ENCODE data around the gene SLC25A34.

SLC25A34 gene

GRCh38 chr1:15714406-15715136, 21.5 kb upstream of the SLC25A34 start:
- no peak for DNase-seq (ENCODE audit: low read depth)

- DNase-seq (ENCODE audit: low read depth): no peak
Observed at GRCh38 chr1:15717418-15718125, 18.5 kb upstream of the SLC25A34 start.

GRCh38 chr1:15718199-15718601, 17.9 kb upstream of the SLC25A34 start:
- DNase-seq (ENCODE audit: low read depth): no peak

GRCh38 chr1:15719381-15720120, 16.5 kb upstream of the SLC25A34 start:
- DNase-seq (ENCODE audit: low read depth): no peak

- no peak for DNase-seq (ENCODE audit: low read depth)
Observed at GRCh38 chr1:15720861-15721260, 15.2 kb upstream of the SLC25A34 start.

- no peak for DNase-seq (ENCODE audit: low read depth)
Observed at GRCh38 chr1:15722411-15722810, 13.6 kb upstream of the SLC25A34 start.

- no peak for DNase-seq (ENCODE audit: low read depth)
Observed at GRCh38 chr1:15722836-15723532, 13.1 kb upstream of the SLC25A34 start.

GRCh38 chr1:15723631-15724246, 12.3 kb upstream of the SLC25A34 start:
- DNase-seq (ENCODE audit: low read depth): no peak

- no peak for DNase-seq (ENCODE audit: low read depth)
Observed at GRCh38 chr1:15724949-15725880, 10.8 kb upstream of the SLC25A34 start.

- DNase-seq (ENCODE audit: low read depth): no peak
Observed at GRCh38 chr1:15726508-15726907, 9.6 kb upstream of the SLC25A34 start.

GRCh38 chr1:15727021-15727420, 9.0 kb upstream of the SLC25A34 start:
- DNase-seq (ENCODE audit: low read depth): no peak

- DNase-seq (ENCODE audit: low read depth): no peak
Observed at GRCh38 chr1:15727424-15727823, 8.6 kb upstream of the SLC25A34 start.

GRCh38 chr1:15727866-15728534, 8.1 kb upstream of the SLC25A34 start:
- no peak for DNase-seq (ENCODE audit: low read depth)

GRCh38 chr1:15728937-15729657, 7.0 kb upstream of the SLC25A34 start:
- no peak for DNase-seq (ENCODE audit: low read depth)

GRCh38 chr1:15730423-15730822, 5.6 kb upstream of the SLC25A34 start:
- no peak for DNase-seq (ENCODE audit: low read depth)

- DNase-seq (ENCODE audit: low read depth): no peak
Observed at GRCh38 chr1:15730936-15731335, 5.1 kb upstream of the SLC25A34 start.

- no peak for DNase-seq (ENCODE audit: low read depth)
Observed at GRCh38 chr1:15731735-15732685, 4.0 kb upstream of the SLC25A34 start.

- no peak for DNase-seq (ENCODE audit: low read depth)
Observed at GRCh38 chr1:15732686-15733081, 3.4 kb upstream of the SLC25A34 start.

Measured in activated T-helper 1 cell treated with Interleukin-2 at 50 U/mL for 16 hours (primary cell).